Spinal cord (tissue), 10 donors: ENCODE results near the gene CHADL. TPM values are rescaled to one million over a fixed set of nuclear protein-coding genes. Genes with fewer than 3 reads are reported as not detected.

ENCODE experiments used
- DNase-seq, 6 donors: peaks; one replicate each; pipeline versions ENCODE4 v3.0.0 to v3.0.0-alpha.2; 2013 to 2015; ENCODE audit warnings: low spot score in 6 of 6, low read depth in 4 of 6
- H3K27ac ChIP-seq: one replicate; pipeline ENCODE4 v1.5.1; 2013; ENCODE audit warnings: low read depth, low read length, control low read depth
- H3K27me3 ChIP-seq: one replicate; pipeline ENCODE4 v1.6.1; 2013; ENCODE audit warnings: low read length; ENCODE audit not compliant: control insufficient read depth, insufficient read depth
- H3K36me3 ChIP-seq: one replicate; pipeline ENCODE4 v1.6.1; 2013; ENCODE audit warnings: low read length; ENCODE audit not compliant: control insufficient read depth, insufficient read depth
- H3K4me1 ChIP-seq: one replicate; pipeline ENCODE4 v1.6.1; 2013; ENCODE audit warnings: low read length; ENCODE audit not compliant: control insufficient read depth, insufficient read depth
- H3K4me3 ChIP-seq: one replicate; pipeline ENCODE4 v1.5.1; 2013; ENCODE audit warnings: low read depth, low read length, control low read depth
- H3K9me3 ChIP-seq: one replicate; pipeline ENCODE4 v1.6.1; 2013; ENCODE audit warnings: low read length; ENCODE audit not compliant: control insufficient read depth, insufficient read depth
- WGBS: methylation state at CpG from one replicate; pipeline ENCODE4 v1.1.5; 2013; ENCODE audit warnings: missing lambda C conversion rate; ENCODE audit not compliant: insufficient coverage; 5-methylcytosine and 5-hydroxymethylcytosine counted together
- long read RNA-seq, 4 donors: transcript quantifications; one replicate each; lab custom pipeline, GENCODE V29; 2026
- polyA plus RNA-seq, 2 donors: library from polyadenylated mRNA; unstranded; fragments of 120-200 nt; gene quantifications; one replicate each; pipeline ENCODE4 v1.2.1, GENCODE V29; 2013; ENCODE audit not compliant: insufficient read length in 2 of 2
- total RNA-seq, 2 donors: library from RNA; depleted of rRNA in 1 of 2; stranded (reverse); fragments of 120-200 nt in 1 of 2; fragments of >200 nt in 1 of 2; gene quantifications; one replicate each; pipeline versions ENCODE4 v1.2.3 to v1.2.4, GENCODE V29; 2013 to 2014
- donor health status: healthy.

CHADL gene, protein sequence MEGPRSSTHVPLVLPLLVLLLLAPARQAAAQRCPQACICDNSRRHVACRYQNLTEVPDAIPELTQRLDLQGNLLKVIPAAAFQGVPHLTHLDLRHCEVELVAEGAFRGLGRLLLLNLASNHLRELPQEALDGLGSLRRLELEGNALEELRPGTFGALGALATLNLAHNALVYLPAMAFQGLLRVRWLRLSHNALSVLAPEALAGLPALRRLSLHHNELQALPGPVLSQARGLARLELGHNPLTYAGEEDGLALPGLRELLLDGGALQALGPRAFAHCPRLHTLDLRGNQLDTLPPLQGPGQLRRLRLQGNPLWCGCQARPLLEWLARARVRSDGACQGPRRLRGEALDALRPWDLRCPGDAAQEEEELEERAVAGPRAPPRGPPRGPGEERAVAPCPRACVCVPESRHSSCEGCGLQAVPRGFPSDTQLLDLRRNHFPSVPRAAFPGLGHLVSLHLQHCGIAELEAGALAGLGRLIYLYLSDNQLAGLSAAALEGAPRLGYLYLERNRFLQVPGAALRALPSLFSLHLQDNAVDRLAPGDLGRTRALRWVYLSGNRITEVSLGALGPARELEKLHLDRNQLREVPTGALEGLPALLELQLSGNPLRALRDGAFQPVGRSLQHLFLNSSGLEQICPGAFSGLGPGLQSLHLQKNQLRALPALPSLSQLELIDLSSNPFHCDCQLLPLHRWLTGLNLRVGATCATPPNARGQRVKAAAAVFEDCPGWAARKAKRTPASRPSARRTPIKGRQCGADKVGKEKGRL
- total RNA-seq: 10 to 100 TPM; 23.2 to 38.2 TPM
- polyA plus RNA-seq: 10 to 100 TPM; 36.7 to 48.2 TPM
- long read RNA-seq, donor 1, transcript CHADL-201 (6 exons, 2,533 nt): major isoform, 10 of 27 reads
- long read RNA-seq, donor 1, partial matches to known transcripts: 17 of 27 reads
- long read RNA-seq, donor 1, other reads (novel, unspliced or antisense): 0 of 27 reads
- long read RNA-seq, donor 2, transcript CHADL-201 (6 exons, 2,533 nt): major isoform, 5 of 5 reads
- long read RNA-seq, donor 2, partial matches to known transcripts: 0 of 5 reads
- long read RNA-seq, donor 2, other reads (novel, unspliced or antisense): 0 of 5 reads
- long read RNA-seq, donor 3, partial matches to known transcripts: 5 of 7 reads
- long read RNA-seq, donor 3, other reads (novel, unspliced or antisense): 0 of 7 reads
- long read RNA-seq, donor 4: 0 reads

DNA sequence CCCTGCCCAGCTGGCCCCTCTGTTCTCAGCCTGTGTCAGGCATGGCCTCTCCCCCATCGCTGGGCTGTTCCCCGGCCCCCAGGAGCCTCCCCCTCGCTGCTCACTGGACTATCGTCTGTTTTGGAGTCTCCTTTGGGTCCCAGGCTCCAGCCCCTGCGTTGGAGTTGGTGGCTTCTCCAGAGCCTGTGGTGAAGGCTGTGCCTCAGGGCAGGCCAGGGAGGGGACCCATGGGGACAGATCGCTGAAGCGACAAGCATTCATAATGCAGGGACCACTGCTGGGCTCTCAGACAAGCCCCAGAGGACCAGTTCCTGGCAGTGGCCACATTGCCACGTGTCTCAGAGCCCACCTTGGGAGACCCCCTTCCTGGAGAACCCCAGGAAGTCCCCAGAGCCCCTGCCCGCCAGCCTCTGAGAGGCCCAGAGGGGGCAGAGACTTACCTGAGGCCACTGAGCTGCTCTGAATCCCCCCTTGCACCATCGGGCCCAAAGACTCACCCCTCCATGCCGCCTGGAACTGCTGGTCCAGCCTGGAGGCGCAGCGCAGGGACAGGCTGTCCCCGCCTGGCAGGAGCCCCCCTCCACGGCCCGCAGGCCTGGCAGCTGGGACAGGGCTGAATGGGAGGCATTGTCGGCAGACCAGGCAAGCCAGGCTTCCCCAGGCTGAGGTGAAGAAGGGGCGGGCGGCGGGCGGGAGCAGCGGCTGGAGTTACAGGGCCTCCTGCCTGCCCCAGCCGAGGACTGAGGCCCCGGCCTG is at the start of gene CHADL:
Gene CHADL, minus strand, starts transcription at position 555 of the 756 bp plus-strand sequence. Its CDS starts 50 bp downstream, at position 505.
- WGBS: 23% methylated on average over 24 of the region's 24 CpGs
- peaks cover 28% of the 10 kb centered on the region for H3K36me3 ChIP-seq

DNA sequence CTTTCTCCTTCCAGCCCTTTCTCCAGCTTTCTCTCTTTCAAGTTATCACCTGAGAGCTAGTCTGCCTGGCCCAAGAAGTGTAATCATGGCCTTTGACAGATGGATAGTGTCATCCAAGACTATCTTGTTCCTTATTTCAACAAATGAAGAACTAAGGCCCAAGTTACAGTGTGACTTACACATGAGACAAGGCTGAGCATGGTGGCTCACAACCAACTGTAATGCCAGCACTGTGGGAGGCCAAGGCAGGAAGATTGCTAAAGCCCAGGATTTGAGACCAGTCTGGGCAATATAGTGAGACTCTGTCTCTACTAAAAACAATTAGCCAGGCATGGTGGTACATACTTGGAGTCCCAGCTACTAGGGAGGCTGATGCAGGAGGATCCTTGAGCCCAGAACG is 48.9 kb upstream of the CHADL start:
- Histone ChIP-seq H3K9me3 (no peaks in the 10 kb centered on the region), H3K27me3 (no peaks in the 10 kb centered on the region), H3K36me3 (peaks cover 3% of the 10 kb centered on the region), H3K4me3 (no peak overlapping the region), H3K27ac (no peak overlapping the region), H3K4me1 (peaks cover 12% of the 10 kb centered on the region)
- no peak for DNase-seq
- 100% methylated on average over 1 of the region's 1 CpG for WGBS

More for the DNA sequence above, at the start of gene CHADL:
- peak in 4 of 6 donors; percentile 51 to 86 (median 62) for DNase-seq
- Histone ChIP-seq H3K9me3 (no peaks in the 10 kb centered on the region), H3K27ac (peak within 1 kb of the TSS; percentile 84), H3K4me3 (no peak within 1 kb of the TSS), H3K27me3 (no peaks in the 10 kb centered on the region), H3K4me1 (peaks cover 50% of the 10 kb centered on the region)

DNA sequence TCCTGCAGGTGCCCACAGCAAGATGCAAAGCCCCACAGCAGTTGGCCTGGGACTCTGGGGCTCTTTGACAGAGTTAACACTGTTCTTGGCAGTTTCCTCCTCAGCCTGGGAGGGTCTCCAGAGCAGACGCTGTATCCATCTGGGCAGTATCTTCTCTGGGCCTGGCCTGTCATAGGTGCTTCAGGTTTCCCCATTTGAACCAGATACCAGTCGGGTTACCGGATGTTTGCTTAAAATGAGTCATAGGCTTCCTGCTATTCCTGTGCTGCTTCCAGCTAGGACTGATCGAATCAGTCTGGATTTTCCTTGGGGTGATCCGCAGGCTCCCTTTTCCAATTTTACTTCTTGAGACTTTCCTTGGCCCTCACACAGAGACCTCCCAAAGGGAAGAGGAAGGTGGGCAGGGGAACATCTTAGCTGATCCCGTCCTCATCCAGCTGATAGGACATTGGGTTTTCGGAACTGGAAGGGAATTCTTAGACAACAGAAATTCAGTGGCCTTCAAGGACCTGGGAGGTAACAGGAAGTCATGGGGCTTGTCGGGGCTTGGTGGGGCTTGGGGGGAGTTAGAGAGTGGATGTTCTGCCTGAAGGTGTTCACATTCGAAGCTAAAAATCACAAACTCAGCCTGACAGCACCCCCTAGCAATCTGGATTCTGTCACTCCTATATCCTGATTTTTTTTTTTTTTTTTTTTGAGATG is 47.7 kb upstream of the CHADL start:
- Histone ChIP-seq H3K4me1 (peaks cover 14% of the 10 kb centered on the region), H3K9me3 (no peaks in the 10 kb centered on the region), H3K27me3 (no peaks in the 10 kb centered on the region), H3K27ac (no peak overlapping the region), H3K4me3 (no peak overlapping the region), H3K36me3 (peaks cover 9% of the 10 kb centered on the region)
- WGBS: 65% methylated on average over 4 of the region's 9 CpGs
- DNase-seq: no peak

DNA sequence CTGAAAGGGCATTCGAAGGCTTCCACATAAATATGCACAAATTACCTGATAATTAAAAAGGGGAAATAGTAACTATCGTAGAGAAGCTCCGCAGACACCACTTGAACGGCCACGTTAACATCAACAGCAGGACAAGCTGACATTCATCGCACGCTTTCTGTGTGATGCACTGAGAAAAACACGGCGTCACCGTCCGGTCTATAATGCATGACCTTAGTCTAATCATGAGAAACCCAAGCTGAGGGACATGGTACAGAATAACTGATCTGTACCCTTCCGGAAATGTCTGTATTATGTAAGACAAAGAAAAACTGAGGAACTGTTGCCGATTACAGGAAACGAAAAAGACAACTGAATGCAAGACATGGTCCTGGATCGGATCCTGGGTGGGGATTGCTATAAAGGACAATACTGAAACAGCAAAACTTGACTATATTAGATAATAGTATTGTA is 45.9 kb upstream of the CHADL start:
- Histone ChIP-seq H3K36me3 (peaks cover 21% of the 10 kb centered on the region), H3K27ac (peak overlapping the region; percentile 62), H3K27me3 (no peaks in the 10 kb centered on the region), H3K4me3 (peak overlapping the region; percentile 87), H3K4me1 (peaks cover 14% of the 10 kb centered on the region), H3K9me3 (no peaks in the 10 kb centered on the region)
- DNase-seq: no peak
- WGBS: 5% methylated on average over 11 of the region's 15 CpGs

DNA sequence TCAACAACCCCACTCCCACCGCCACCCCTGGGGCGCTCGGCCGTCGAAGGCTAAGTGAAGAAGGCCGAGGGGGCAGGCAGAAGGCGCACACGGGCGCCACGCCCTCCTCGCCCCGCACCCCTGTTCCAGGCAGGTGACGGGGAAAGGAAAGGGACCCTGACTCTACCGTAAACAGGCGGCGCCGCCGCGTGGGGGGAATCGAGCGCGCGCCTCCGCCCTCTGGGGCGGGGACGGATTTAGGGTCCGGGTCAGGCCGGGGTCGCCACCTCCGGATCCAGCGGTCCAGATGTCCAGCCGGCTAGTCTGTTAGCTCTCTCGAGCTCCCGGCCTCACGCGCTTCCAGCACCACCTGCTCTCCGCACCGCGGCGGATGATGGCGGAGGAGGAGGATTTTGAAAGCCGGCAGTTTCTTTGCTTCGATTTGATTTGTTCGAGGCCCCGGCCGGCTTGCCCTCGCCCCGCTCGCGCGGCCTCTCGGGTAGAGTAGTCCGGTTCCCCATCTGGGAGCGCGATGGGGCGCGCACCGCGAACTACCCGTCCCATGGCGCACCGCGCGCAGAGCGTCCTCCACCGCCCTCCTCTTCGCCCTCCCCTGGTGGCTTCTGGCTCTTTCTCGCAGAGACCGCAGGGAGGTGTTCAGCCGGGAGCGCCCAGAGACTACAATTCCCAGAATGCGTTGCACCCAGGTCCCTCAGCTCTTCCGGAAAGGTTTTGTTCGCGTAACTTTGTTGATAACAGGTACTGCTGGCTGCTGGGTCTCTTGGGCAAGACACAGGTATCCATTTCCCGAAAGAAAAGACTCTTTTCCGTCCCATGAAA is 45.3 kb upstream of the CHADL start, which contains the start of gene RANGAP1:
Gene RANGAP1, minus strand, starts transcription at position 368 of the 819 bp plus-strand sequence. CDS start 5,143 bp downstream, outside the sequence.
- DNase-seq: peak; percentile 96 to 100 (median 98)
- Histone ChIP-seq H3K27me3 (no peaks in the 10 kb centered on the region), H3K36me3 (peaks cover 27% of the 10 kb centered on the region), H3K4me3 (peak within 1 kb of the TSS; percentile 87), H3K4me1 (peaks cover 14% of the 10 kb centered on the region), H3K27ac (peak within 1 kb of the TSS; percentile 72), H3K9me3 (no peaks in the 10 kb centered on the region)
- under 1% methylated on average over 67 of the region's 77 CpGs for WGBS

DNA sequence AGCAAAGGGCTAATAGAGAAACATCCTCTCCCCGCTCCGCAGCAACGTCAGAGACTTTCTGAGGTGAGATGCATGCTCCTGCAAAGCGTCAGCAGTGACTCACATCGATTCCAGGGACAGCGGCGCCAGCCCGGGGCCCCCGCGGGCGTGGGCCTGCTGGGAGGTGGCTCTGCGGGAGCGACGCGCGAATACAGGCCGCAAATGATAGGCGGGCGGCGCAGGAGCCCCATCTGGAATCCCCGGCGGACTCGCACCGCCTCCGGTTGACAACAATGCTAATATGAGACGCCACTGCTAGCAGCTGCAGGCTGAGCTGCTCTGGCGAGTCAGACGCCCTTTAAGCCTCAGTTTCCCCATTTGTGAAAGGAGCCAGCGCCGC is 44.7 kb upstream of the CHADL start:
- DNase-seq: peak in 1 of 6 donors; percentile 45
- Histone ChIP-seq H3K36me3 (peaks cover 33% of the 10 kb centered on the region), H3K4me1 (peaks cover 14% of the 10 kb centered on the region), H3K27me3 (no peaks in the 10 kb centered on the region), H3K4me3 (peak overlapping the region; percentile 87), H3K9me3 (no peaks in the 10 kb centered on the region), H3K27ac (peak overlapping the region; percentile 72)
- WGBS: 0% methylated on average over 27 of the region's 30 CpGs

DNA sequence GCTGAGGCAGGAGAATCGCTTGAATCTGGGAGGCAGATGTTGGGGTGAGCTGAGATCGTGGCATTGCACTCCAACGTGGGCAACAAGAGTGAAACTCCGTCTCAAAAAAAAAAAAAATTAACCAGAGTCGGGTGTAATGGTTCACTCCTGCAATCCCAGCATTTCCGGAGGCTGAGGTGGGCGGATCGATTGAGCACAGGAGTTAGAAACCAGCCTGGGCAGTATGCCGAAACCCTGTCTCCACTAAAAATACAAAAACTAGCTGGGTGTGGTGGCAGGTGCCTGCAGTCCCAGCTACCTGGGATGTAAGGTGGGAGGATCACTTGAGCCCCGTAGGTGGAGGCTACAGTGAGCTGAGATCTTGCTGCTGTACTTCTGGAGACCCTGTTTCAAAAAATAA is 43.7 kb upstream of the CHADL start:
- Histone ChIP-seq H3K4me1 (peaks cover 14% of the 10 kb centered on the region), H3K27me3 (no peaks in the 10 kb centered on the region), H3K36me3 (peaks cover 43% of the 10 kb centered on the region), H3K9me3 (no peaks in the 10 kb centered on the region), H3K27ac (no peak overlapping the region), H3K4me3 (no peak overlapping the region)
- 100% methylated on average over 6 of the region's 10 CpGs for WGBS
- DNase-seq: no peak

DNA sequence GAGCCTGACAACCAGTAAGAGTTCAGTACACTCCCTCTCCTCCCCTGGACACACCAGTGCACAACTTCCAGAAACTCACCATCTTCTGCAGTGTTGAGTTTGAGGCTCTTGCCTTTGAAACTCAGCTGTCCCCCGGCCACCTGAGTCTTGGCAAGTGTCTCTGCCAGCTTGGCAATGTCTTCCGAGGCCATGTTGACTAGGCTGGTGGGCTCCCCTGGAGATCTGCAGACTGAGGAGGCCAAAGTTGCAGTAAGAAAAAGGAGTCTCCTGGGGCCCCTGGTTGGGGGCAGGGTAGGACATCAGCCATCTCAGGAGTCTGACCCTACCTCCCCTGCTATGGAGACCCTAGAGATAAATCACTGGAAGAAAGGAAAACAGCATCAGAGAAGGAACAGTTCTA is 40.1 kb upstream of the CHADL start:
- Histone ChIP-seq H3K4me1 (peaks cover 14% of the 10 kb centered on the region), H3K27me3 (no peaks in the 10 kb centered on the region), H3K9me3 (no peaks in the 10 kb centered on the region), H3K36me3 (peaks cover 75% of the 10 kb centered on the region), H3K27ac (no peak overlapping the region), H3K4me3 (no peak overlapping the region)
- WGBS: 94% methylated on average over 2 of the region's 2 CpGs
- DNase-seq: no peak
